Stimulated activated CD8-positive, alpha-beta memory T cell treated with anti-CD3 and anti-CD28 coated beads, Interleukin-12 subunit alpha, Interleukin-12 subunit beta, amount 100 ng/mL, for 1 hour (primary cell): ENCODE data around the gene ZNF687.
A peak's percentile ranks its signal among the peaks of the same experiment; 100 is the strongest.

Experiments
- DNase-seq: peaks from one replicate; pipeline ENCODE4 v3.0.0-alpha.2; 2020; ENCODE audit warnings: low read depth

Gene ZNF687

DNA sequence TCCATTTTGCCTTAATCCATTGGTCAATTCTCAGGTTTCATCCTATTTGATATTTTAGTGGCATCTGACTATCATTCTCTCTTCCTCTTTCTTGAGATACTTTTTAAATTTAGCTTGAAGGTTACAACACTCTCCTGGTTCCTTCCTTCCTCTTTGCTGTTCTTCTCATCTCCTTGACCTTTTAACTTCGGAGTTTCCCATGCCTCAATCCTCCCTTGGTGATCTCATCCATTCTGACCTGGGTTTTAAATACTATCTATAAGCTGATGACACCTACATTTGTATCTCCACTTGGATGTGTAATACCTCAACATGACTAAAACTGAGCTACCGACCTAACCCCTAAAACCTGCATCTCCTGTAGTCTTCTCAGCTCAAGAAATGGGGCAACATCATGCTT, 4.8 kb upstream of the ZNF687 start:
- no peak for DNase-seq

DNA sequence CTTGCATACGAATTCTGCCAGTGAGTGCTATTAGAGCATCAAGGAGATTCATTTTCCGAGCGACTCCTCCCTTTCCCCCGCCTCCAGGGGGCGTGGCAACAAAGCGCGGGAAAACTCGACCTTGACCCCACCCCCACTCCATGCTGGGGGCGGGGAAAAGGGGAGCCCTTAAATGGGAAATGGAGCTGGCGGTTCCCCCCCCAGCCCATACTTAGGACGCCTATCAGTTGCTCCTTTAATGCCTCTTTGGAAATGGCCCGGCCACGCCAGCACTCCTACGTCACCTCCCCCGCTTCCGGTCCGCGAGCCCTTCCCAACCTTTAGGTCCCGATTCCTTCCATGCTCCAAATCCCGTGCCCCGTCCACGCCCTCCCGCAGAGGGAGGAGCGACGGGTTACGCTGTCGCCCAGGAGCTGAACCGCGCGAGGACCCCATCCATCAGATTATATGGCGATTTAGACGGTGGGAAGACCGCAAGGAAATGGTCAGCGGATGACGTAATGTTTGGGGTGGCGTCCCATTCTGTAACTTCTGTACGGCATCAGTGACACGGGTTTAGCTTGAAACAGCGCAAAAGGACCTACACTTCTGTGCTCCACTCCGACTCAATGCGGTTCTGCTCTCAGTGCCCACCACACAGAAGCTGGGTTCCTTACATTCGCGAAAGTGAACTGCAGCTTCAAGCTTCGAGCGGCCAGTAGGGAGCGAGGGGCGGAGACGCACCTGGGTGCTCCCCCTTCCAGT, 702 bp upstream of the ZNF687 start:
- DNase-seq: peak; percentile 94

DNA sequence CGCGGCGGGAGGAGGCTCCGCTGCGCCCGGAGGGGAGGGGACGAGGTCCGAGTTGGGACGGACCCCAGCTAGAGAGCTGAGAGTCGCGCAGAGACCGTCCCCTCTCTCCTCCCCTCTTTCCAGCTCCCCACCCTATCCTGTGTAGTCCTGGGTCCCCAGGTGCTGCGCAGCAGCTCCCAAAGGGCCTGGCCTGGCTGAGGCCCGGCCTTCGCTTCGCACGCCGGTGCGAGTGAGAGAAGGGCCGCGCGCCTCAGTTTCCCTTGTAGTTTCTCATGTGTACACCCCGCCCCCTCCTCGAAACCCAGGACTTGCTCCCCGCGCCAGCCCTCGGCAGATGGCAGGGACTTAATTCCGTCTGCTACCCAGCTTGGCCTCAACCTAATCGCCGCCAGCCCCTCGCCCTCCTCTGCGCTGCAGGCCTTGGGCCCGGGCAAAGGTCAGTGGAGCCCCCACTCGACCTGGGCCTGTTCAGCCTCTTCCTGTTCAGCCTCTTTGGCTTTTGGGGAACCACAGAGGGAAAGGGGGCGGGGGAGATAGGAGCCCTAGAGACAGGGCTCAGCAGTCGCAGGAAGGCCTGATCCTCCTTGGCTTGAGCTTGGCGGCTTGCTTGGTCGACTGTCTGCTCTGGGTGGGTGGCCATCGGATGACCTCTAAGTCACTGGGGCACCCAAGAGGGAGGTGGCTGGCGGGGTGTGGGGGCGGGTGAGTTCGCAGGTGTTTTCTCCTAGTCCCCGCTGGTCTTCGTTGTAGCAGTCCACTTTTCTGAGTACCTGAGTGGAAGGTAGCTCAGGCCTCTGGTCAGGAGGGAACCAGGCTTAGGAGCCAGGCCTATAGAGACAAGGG, 1.0 kb downstream of the ZNF687 start:
- DNase-seq: no peak

DNA sequence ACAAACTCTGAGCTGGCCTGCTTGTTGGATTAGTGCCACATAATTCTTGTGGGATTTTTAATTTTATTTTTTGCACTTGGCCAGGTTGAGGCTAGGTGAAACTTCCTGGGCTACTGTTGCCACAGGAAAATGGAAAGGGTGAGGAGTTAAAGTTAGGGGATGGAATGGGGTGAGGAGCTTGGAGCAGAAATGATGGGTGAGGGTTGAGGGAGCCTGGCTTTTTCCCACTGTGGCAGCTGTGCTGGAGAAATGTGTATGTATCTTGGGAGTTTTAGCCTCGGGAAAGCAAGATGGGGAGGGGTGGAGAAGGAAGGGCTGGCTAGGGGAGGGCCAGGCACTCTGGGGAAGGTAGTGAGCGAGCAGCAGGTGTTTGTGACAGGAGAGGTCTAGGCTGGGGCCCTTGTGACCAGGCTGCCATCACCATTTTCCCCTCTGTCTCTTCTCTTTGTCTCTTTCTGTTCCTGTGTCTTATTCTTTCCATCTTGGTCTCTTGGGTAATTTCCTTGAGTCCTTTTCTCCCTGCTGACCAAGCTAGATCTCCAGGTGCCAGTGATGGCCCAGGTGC, 2.0 kb downstream of the ZNF687 start:
- no peak for DNase-seq

DNA sequence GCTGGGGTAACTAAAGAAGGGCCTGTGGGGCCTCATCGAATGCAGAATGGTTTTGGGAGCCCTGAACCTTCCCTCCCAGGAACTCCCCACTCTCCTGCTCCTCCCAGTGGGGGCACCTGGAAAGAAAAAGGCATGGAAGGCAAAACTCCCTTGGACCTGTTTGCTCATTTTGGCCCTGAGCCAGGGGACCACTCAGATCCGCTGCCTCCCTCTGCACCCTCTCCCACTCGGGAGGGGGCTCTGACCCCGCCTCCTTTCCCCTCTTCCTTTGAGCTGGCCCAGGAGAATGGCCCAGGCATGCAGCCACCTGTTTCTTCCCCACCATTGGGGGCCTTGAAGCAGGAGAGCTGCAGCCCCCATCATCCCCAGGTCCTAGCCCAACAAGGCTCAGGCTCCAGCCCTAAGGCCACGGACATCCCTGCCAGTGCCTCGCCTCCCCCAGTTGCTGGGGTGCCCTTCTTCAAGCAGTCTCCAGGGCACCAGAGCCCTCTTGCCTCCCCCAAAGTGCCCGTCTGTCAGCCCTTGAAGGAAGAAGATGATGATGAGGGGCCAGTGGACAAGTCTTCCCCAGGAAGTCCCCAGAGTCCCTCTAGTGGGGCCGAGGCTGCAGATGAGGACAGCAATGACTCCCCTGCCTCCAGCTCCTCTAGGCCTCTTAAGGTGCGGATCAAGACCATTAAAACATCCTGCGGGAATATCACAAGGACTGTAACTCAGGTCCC, 4.7 kb downstream of the ZNF687 start:
- no peak for DNase-seq

DNA sequence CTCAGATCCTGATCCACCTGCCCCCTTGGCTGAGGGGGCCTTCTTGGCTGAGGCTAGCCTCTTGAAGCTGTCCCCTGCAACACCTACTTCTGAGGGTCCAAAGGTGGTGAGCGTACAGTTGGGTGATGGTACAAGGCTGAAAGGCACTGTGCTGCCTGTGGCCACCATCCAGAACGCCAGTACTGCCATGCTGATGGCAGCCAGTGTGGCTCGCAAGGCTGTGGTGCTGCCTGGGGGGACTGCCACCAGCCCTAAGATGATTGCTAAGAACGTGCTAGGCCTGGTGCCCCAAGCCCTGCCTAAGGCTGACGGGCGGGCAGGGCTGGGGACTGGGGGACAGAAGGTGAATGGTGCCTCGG, 5.2 kb downstream of the ZNF687 start:
- no peak for DNase-seq

DNA sequence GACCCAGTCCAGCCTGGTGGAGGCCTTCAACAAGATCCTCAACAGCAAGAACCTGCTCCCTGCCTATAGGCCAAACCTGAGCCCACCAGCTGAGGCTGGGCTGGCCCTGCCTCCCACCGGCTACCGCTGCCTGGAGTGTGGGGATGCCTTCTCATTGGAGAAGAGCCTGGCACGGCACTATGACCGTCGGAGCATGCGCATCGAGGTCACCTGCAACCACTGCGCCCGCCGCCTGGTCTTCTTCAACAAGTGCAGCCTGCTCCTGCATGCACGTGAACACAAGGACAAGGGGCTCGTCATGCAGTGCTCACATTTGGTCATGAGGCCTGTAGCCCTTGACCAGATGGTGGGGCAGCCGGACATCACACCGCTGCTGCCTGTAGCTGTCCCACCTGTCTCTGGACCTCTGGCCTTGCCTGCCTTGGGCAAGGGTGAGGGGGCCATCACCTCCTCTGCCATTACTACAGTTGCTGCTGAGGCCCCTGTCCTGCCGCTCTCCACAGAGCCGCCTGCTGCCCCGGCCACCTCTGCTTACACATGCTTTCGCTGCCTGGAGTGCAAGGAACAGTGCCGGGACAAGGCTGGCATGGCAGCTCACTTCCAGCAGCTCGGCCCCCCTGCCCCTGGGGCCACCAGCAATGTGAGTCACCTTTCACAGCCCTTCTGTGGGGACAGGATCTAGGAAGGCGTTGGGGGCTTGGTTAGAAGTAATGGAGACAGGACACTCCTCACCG, 5.8 kb downstream of the ZNF687 start:
- no peak for DNase-seq

DNA sequence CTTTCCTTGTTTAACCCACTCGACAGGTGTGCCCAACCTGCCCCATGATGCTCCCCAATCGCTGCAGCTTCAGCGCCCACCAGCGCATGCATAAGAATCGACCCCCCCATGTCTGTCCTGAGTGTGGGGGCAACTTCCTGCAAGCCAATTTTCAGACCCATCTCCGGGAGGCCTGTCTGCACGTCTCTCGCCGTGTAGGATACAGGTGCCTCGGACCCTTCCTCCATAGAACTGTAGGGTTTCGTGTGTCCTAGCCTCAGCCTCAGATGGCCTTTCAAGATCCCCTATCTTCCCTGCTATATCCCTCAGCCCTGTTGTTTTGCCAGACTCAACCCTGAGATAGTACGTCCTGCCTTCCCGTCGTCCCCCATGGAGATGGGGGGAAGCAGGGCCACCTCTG, 6.4 kb downstream of the ZNF687 start:
- DNase-seq: no peak

DNA sequence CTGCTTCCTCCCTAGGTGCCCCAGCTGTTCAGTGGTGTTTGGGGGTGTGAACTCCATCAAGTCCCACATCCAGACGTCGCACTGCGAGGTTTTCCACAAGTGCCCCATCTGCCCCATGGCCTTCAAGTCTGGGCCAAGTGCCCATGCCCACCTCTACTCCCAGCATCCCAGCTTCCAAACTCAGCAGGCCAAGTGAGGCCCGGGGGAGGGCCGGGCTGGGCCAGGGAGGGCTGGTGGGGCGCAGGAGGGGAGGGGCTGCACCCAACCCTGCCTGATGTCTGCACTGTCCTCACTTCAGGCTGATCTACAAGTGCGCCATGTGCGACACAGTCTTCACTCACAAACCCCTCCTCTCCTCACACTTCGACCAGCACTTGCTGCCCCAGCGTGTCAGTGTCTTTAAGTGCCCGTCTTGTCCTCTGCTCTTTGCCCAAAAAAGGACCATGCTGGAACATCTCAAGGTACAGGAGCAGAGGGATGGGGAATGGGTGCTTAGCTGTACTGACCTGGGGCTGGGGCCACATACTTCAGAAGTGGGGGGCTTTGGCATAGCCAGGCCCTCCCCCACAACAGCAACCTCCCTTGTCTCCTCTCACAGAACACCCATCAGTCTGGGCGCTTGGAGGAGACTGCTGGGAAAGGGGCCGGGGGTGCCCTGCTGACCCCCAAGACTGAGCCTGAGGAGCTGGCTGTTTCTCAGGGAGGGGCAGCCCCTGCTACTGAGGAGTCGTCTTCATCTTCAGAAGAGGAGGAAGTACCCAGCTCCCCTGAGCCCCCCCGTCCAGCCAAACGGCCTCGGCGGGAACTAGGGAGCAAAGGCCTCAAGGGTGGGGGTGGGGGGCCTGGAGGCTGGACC, 7.2 kb downstream of the ZNF687 start:
- no peak for DNase-seq

DNA sequence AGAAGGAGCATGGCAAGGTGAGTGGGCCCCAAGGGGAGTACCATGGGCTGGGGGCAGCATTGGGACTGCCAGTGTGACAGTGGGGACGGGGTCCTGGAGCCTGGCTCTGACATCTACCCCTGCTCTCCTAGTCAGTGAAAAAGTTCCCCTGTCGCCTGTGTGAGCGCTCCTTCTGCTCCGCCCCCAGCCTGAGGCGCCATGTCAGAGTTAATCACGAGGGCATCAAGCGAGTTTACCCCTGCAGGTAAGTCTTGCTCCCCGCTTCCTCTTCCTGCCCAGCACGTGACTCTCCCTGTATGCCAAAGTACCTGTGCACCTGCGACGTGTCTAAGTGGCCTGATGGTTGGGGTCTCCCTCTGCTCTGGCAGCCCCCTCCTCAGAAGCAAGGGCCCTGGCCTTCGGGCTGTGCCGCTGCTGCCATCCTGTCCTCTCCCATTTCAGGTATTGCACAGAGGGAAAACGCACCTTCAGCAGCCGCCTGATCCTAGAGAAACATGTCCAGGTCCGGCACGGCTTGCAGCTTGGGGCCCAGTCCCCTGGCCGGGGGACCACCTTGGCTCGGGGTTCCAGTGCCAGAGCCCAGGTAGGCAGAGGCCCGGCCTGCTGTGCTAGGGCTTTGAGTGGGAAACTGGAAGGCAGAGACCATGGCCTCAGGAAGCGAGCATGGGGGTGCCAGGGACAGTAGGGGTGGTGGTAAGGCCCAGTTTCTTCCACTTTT, 8.1 kb downstream of the ZNF687 start:
- DNase-seq: no peak

DNA sequence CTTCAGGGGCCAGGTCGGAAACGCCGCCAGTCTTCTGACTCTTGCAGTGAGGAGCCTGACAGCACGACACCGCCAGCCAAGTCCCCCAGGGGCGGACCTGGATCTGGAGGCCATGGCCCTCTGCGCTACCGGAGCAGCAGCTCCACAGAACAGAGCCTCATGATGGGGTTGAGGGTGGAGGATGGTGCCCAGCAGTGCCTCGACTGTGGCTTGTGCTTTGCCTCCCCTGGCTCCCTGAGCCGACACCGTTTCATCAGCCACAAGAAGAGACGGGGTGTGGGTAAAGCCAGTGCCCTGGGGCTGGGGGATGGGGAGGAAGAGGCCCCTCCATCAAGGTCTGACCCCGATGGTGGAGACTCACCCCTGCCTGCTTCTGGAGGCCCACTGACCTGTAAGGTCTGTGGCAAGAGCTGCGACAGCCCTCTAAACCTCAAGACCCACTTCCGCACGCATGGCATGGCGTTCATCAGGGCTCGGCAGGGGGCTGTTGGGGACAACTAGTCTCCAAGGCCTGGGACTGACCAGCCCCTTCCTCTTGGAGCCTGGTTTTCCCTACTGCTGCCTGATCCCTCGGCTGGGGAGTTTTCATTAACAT, 8.7 kb downstream of the ZNF687 start:
- no peak for DNase-seq

DNA sequence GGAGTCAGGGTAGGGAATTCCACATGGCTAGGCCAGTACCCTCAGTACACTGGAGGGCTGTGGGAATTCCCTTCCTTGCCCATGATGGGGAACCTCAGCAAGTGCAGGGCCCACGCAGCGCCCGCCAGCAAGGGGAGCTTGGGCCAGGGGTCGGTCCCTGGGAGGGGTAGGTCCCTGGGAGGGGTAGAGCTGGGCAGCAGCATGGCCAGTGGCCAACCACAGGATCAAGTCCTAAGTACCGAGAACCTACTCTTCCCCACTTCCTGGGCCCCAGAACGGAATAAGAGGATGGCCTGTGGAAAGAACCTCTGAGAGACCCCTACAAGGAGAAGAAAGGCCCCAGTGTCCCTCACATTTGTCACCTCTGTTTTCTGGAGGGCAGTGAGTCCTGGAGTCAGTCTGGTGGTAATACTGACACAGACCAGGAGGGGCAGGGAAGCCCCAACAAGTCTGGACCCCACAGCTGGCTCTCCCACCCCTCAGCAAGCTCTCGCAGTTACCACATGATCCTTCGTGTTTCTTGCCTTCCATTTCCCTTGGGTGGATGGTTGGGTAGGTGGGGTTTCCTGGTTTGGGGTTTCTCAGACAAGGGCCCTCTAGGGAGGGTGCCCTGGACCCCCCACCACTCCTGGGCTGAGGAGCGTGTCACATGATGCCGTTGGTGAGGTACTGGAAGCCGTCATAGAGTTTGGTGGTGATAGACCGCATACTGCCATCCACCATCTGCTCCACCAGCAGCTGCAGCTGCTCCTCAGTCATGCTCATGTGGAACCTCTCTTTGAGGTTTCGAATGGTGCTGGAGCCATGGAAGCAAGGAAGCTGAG, 10.3 kb downstream of the ZNF687 start:
- no peak for DNase-seq

DNA sequence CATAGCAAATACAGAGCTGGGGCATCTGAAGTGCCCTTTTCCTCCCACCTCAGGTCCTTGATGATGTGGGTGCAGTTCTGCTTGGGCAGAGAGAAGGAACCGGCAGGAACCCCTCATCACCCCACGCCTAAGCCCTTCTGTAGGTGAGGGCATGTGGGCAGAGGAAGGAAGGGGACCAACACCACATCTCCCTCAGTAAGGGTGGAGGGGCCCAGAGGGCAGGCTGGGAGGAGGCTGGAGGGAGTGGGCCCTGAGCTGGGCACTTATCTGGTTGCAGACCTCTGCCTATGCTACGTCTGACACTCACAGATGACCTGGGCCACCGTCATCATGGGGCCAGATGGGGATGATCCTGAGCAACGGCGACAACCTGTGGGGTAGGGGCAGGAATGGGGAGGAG, 11.0 kb downstream of the ZNF687 start:
- DNase-seq: no peak

DNA sequence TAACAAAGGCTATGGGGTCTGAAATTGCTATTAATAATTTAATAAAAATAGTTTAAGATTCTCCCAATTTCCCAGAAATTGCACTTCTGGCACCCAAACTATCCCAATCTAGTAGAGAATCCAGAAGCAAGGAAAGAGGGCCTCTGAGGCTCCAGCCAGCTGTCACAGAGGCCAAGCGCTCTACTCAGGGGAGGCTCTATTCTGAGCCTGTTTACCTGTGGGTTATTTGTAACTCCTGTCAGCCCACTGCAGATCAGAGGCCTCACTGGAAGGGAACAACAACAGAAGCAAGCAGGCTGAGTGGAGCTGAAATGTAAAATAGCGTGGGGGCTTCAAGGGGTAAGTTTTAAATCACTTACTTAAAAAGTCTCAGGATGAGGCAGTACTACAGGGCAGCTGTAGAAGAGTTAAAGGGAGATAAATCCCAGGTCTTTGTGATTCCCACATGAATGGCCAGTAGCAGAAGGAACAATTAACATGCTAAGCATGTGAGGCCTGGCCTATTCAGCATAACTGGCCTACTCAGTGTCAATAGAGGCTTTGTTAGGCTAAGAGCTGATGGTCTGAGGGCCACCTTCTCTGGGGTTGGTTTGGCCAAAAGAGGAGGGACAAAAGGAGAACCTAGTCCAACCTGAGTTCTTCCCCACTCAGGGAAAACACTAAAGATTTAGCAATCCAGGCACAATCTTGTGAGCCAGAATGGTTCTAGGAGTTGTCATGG, 12.8 kb downstream of the ZNF687 start:
- DNase-seq: no peak

DNA sequence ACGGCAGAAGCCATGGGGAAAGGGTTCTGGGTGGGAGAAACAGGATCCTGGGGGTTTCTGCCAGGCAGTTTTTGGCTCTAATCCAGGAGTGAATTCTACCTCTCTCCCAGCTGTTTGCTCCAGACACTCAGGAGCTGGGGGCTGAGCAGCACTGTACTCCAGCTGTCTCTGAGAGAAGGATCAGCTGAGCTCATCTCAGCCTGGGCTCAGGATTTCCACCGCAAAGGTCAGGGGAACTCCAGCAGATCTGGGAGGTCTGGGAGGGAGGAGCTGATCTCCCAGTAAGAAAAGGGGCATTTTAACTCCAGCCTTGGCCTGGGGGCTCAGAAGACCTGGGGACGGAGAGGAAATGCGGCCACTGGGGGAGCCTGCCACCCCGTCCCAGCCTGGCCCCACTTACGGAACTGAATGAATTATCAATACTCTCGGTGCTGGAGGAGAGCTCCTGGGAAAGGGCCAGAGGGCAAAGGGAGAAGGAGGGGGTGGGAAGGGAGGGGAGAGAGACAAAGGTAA, 27.8 kb downstream of the ZNF687 start:
- no peak for DNase-seq

DNA sequence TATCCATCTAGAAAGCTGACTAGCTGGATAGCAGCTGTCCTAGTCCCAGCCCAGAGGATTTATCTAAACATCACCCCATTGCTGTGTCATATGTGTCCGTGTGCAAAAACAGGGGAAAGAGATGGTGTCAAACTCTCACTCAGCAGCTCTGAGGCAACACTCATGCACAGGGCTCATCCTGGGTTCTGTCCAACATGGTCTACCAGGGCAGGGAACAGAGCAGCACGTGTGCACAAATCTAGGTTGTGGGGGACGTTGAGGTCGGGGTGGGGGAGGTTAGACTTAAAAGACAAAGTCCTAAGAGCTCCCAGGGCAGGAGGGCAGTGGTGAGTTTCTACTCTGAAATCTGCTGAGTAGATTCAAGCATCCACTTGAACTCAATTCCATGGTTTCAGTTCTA, 28.9 kb downstream of the ZNF687 start:
- DNase-seq: no peak

DNA sequence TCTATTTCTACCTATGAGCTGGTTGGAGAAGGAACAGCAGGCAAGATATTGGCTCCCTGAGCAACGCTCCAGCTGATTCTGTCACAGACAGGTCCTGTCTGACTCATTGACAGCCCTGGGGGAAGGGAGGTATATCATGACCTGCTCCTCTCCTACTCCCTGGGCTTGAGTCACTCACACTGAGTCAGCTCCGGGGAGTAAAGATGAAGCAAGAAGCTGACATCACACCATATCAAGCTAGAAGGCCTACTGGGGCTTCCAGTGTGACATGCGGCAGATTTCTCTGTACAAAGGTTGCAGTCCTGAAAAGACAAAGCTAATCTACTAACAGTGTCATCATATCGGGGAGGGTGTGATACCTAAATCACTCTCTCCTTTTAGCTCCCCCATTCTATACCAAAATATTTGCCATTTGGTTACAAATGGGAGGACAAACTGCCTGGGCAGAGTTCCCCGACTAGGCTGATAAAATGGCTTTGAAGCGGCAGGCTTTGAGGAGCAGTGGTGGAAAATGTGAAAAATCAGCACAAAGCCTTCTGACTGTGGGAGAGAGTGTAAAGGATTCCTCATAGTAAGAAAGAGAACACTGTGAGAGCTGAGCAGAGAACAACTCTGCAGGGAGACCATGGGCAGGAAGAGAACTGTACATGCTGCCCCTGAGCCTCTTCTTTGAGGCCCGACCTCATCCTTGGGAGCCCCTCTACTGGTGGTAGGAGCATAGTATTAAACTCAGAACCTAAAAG, 29.7 kb downstream of the ZNF687 start:
- peak; percentile 55 for DNase-seq
